Stimulated activated CD4-positive, alpha-beta T cell treated with anti-CD3 and anti-CD28 coated beads, TNF-alpha, amount 100 ng/mL, for 4 hours (primary cell): ENCODE measurements around the gene PEAK1.
"Not testable (repeated sequence)": the region's sequence is repeated elsewhere in the genome, so short reads cannot be mapped to it uniquely, and the experiment has no call there.

Experiments used
- DNase-seq, 3 experiments: peaks; one replicate each; pipeline ENCODE4 v3.0.0-alpha.2; 2020; ENCODE audit warnings: low read depth in 3 of 3

Gene PEAK1

DNA sequence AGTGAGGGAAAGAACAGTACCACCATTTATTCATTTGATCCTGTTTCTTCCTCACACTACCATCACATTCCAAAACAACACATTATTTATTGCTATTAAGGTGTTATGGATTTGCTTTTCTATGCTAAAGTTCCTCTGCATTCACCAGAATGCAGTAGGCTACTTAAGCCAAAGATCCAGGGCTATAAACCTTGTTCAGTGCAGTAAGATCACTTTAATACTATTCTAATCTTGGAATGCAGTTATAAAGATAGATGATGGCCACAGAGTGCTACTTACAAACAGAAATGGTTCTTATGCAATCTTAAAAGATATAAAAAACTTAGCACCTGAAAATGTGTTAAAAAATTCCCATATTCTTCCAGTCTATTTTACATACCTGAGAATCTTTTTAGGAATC lies 241.5 kb downstream of the PEAK1 start:
- no peak for DNase-seq

DNA sequence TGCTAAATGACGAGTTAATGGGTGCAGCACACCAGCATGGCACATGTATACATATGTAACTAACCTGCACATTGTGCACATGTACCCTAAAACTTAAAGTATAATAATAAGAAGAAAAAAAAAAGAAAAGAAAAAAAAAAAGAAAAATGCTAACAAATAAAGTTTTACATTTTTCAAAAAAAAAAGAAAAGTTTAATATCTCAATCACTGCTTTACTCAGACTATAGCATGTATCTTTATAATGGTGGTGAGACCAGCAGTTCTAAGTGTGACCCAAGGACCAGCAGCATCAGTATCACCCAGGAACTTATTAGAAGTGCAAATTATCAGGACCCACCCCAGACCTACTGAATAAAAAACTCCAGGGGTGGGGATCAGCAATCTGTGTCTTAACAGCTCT lies 243.8 kb downstream of the PEAK1 start:
- not testable (repeated sequence) for DNase-seq

DNA sequence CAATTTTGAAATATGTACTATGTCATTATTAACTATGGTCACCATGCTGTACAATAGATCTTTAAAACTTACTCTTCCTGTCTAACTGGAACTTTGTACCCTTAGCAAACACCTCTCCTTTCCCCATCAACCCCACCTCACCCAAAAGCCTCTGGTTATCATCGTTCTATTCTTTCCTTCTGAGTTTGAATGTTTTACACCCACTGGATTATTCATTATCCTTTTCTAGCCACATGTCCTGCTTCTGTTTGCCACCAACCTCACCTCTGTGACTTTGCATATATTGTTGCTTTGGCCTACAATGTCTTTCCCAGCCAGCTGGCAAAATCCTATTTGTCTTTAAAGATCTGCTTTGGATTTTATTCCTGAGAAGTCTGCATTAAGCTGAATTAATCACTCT lies 246.4 kb downstream of the PEAK1 start:
- no peak for DNase-seq

DNA sequence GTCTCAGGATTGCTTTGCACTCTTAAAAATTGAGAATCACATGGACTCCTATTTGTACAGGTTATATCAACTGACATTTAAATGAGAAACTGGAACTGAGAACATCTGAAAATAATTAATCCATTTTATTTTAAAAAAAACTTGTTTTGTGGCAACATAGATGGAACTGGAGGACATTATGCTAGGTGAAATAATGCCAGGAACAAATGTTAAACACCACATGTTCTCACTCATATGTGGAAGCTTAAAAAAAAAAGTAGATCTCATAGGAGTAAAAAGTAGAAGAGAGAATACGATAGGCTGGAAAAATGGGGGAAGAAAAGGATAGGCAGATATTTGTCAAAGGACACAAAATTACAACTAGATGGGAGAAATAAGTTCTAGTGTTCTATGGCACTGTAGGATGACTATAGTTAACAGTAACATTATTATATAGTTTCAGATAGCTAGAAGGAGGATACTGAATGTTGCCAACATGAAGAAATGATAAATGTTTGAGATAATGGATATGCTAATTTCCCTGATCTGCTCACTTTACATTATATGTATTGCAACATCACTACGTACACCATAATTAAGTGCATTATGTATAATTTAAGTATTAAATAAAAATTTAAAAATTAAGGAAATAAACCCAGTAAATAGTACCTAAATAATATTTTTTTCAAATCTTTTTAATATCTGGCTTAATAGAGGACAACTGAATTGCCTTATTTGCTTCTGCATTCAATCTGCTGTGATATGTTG lies 248.5 kb downstream of the PEAK1 start:
- DNase-seq: no peak

DNA sequence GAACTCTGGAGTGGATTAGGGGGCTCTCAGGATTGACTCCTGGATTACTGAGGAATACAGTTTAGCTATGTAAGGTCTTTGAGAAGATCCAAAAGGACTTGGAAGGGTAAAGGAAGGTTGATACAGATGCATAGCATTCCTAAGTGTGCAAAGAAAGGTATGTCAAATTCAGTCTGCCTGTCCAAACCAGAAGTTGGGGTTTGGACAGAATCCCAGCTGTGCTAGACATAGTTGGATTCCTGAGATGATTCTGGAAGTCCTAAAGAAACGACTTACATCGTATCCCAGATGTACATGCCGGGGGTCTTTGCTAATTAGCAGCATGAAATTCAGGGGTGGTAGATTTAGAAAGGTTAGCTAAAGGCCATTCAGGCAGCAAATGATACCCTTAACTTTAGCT lies 251.3 kb downstream of the PEAK1 start:
- DNase-seq: no peak

DNA sequence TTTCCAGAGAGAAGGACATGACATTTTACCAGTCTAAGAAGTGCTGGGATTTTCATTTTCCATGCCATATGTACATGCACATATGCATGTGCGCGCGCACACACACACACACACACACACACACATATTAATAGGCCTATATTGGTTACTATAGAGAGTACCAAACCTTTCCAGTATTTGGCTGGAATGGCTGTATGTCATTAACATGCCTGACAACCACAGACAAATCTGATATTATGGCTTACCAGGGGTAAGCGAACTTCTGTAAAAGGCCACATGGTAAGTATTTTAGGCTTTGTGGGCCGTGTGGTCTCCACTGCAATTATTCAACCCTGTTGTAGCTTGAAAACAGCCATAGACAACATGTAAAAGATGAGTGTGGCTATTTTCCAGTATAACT lies 251.8 kb downstream of the PEAK1 start:
- no peak for DNase-seq

DNA sequence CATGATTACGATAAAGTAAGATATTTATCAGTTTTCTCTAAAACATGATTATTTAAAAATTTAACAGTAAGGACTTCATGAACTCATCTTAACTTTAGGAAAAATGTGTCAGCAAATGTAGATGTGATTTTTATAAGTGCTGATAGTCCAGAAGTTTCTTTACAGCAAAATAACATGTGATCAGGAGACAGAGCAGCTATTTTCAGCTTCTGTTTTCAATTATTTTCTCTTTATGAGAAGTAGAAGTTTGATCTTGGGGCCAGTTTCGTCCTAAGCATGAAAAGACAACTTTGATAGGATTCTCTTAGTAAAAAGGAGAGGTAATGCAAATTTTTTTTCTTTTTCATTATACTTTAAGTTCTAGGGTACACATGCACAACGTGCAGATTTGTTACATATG lies 252.5 kb downstream of the PEAK1 start:
- DNase-seq: no peak

DNA sequence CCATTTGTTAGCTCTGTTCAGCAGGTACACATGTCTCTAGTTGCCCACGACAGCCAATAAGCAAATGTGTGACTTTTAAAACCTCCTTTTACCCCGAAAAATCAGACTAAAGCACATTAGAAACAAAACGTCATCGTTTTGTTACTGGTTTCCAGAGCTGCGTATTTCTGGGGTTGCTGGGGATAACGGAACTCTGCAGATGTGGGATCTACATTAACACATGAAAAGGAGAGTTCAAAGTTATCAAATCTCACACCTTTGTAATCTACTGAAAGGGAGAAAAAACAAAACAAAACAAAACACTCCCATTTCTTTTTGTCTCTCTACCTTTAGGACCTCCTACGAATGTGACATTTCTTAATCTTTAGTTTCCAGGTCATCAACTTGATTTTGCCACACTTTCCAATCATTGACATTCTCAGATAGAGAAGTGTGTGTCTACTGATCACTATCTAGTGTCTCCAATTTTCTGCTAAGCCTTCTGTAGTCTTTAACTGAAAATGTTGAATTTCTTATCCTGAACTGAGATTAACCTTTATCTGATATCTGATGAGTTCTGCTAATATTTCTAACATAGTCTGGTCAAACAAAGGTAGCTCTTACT lies 256.0 kb downstream of the PEAK1 start:
- no peak for DNase-seq

DNA sequence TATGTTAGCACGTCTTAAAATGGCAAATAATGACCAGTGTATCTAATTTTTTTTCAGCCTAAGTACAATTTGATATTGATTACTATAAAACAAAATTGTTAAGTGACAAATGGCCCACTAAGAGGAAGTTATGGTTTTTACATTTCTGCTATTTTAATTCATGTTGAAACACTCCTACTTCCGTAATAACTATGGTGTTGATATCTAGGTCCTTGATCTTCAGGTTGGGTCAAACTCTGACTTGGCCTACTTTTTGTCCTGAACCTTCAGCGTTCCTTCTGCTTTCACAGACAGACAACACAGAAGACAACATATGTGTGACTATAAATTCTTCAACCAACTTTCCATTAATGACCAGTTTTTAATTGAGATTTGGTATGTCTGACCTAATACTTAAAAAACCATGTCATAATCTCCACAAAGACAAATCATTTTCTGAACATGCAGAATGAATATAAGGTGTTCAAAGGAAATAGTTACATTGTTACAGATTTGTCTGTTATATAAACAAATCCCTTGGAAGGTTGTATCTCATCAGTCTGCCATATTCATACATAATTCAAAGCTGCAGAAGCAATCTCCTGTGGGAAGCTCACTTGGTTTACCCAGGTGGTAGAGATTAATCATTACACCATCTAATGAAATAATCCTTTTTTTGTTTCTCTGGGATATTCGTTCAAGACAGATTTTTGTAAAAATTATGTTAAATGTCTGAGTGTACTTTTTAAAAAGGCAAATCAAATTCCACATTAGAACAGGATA lies 256.9 kb downstream of the PEAK1 start:
- DNase-seq: no peak

DNA sequence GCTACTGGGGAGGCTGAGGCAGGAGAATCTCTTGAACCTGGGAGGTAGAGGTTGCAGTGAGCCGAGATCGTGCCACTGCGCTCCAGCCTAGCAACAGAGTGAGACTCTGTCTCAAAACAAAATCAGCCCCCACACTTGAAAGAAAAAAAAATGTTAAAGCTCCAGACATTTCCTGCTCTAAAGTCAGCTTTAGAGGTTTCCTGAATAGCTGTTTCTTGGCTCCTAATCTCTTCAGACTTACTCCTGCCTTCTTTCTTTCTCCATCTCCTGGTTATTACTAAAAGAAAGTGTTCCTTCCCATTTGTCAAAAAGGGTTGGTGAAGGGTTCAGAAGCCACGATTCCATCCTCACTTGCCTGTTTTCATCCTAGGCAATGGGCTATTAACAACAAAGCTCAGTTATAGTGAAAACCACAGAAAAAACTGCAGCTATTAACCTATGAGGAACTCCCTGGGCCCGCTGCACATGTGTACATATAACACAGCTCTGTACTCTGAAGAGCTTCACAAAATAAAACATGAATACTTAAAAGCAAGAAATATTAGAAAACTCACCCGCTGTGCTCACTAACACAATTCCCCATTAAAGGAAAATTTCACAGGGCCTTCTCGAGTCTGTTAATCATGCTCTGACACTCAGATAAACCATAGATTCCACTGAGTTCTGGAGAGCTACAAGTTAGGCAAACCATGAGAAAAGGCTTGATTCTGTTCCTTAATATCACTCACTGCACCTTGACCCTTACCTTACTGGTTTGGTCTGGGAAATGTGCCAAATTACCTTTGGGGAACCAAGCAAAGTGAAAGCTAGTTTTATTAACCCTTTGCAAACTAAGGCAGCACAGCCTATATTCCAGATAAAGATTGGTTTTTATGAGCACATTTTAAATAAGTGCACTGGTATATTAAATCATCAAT lies 259.1 kb downstream of the PEAK1 start:
- no peak for DNase-seq

DNA sequence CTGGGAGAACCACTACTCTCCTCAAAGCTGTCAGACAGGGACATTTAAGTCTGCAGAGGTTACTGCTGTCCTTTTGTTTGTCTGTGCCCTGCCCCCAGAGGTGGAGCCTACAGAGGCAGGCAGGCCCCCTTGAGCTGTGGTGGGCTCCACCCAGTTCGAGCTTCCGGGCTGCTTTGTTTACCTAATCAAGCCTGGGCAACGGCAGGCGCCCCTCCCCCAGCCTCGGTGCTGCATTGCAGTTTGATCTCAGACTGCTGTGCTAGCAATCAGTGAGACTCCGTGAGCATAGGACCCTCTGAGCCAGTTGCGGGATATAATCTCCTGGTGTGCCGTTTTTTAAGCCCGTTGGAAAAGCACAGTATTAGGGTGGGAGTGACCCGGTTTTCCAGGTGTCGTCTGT lies 263.9 kb downstream of the PEAK1 start:
- not testable (repeated sequence) for DNase-seq

DNA sequence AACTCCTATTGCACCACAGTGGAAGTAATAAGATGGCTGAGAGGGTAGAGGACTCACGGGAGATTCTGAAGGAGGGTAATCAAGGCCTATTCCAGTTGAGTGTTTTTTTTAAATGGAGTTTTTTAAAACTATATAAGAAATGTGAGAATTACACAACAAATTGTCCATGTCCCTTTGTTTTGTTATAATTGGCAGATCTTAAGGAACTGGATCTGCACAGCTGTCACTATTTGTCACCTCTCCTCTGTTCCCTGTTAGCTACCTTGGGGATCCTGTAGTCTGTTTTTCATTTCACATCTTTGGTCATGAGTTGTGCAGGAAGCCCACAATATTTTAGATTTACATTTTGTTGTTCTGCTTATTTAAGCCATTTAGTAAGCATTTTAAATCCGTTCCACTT lies 271.7 kb downstream of the PEAK1 start:
- DNase-seq: no peak

DNA sequence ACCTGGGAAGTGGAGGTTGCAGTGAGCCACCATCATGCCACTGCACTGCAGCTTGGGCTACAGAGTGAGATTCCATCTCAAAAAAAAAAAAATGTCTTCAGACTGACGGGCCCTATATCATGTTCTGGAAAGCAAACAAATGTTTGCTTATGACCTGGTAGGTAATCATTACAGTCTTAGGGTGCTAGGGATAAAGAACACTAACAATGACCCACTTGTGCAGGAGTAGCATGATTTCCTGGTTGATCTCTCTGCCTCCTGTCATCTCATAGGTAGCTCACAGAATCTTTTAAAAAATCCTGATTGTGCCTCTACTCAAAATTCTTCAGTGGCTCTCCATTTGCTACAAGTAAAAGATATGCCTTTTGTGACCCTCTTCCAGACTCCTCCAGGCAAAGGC lies 274.5 kb downstream of the PEAK1 start:
- no peak for DNase-seq

DNA sequence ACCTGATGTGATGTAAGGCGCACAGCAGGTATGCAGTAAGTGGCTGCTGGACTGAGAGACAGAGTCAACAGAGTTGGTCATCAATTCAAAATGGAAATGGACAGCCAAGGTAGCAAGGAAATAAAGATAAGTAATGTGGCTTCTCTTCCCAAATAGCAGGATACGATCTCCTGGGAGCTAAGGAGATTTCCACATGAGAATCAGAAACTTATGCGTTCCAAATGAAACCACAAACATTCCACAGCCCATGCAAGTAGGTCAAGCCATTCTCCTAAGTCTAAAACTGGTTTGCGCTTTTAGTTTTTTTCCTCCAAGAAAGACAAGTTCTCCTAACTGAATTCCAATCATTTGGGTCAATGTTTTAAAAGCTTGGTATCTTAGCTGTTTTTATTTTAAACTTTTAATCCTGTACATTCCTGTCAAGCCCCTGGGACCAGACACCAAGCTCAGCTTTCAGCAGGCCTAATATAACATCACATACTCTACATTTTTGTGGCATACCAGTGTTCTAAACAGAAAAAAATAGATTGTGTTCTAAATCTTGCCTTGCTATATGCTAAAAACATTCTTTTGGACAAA lies 275.3 kb downstream of the PEAK1 start:
- DNase-seq: no peak

DNA sequence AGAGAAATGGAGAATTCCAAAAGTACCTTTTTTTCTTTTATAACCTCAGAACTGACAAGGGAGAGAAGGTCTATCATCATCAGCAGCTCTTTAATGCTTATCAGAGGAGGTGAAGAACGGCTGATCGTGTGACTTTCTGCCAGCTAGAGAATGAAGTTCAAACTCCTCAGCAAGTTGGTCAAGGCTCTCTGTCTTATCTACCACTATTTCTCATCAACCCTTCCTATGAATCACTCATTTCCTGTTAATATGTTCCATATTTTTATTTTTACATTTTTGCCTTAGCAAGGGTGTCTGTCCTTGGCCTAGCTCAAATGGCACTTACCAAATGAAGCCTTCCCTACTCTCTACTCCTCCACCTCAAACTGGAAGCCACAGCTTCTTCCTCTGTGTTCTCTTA lies 275.9 kb downstream of the PEAK1 start:
- no peak for DNase-seq

DNA sequence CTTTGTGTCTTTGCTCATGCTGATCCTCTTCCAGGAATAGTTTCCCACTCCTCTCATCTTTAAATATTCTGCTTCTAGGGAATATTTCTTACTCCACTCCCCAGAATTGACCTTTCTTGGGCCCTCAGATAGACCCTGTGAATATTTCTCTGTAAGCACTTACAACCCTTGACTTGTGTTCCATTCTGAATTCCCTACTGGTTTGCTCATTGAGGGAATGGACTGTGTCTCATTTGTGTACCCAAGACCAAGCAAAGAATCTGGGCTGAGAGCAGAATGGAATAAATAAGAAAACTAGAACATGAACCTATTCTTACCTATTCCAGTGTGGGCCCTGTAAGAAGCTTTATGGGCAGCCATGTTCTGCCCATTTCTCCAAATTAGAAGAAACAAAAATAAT lies 276.3 kb downstream of the PEAK1 start:
- DNase-seq: no peak

DNA sequence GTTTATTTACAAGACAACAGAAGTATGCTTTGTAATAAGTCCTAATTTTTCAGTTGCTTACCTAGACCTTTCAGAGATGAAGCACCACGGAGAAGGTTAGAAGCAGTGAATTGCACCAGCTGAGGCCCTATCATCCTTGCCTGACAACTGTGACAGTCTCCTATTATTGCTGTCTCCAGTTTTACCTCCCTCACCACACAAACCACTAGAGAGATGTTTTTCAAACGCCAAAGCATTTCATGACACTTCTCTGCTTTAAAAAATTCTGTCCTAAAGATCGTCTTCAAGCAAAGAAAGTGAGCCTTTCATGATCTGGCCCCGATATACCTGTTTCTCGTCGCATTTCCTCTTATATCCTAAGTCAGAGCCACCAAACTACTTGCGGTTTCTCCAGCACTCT lies 276.7 kb downstream of the PEAK1 start:
- DNase-seq: no peak

DNA sequence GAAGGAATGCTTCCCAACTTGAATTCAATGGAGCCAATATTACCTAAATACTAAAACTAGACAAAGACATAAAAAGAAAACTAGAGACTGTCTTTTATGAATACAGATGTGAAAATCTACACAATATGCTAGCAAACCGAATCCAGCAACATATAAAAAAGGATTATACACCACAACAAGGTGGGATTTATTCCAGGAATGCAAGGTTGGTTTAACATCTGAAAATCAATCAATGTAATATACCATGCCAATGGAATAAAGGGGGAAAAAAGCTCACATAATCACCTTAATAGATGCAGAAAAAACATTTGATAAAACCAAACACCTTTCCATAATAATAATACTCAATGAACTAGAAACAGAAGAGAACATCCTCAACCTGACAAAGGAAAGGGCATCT lies 279.7 kb downstream of the PEAK1 start:
- no peak for DNase-seq

DNA sequence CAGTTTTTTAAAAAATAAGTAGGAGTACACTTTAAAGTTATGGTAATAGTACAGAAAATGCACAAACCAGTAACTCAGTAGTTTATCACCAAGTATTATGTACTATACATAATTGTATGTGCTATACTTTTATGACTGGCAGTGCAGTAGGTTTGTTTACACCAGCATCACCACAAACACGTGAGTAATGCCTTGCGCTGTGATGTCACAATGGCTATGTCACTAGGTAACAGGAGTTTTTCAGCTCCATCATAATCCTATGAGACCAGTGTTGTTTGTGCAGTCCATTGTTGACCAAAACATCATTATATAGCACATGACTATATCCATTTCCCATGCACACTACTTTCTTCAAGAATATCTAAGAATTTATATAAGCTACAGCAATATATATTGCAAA lies 280.6 kb downstream of the PEAK1 start:
- no peak for DNase-seq

DNA sequence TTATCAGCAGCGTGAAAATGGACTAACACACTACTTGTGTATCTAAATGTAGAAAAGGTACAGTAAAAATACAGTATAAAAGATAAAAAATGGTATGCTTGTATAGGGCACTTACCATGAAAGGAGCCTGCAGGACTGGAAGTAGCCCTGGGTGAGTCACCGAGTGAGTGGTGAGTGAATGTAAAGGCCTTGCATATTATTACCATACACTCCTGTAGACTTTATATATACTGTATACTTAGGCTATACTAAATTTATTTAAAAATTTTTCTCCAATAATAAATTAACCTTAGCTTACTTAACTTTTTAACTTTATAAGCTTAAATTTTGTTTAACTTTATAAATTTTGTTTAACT lies 281.8 kb downstream of the PEAK1 start:
- no peak for DNase-seq

DNA sequence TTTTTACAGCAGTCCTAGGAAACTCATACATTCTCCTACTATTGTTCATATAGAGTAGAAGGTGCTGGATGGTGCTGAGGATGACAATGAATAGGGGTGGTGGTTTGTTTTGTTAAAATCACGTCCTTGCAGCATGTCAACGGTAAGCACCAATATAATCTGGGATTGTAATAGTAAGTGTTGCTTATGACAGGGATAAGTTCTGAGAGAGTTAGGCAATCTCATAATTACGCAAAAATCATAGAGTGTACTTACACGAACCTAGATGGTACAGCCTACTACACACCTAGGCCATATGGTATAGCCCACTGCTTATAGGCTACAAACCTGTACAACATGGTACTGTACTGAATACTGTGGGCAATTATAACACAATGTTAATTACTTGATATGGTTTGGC lies 284.7 kb downstream of the PEAK1 start:
- no peak for DNase-seq
